Measurements from ENCODE around the gene B3GAT1.

The B3GAT1 gene

DNA sequence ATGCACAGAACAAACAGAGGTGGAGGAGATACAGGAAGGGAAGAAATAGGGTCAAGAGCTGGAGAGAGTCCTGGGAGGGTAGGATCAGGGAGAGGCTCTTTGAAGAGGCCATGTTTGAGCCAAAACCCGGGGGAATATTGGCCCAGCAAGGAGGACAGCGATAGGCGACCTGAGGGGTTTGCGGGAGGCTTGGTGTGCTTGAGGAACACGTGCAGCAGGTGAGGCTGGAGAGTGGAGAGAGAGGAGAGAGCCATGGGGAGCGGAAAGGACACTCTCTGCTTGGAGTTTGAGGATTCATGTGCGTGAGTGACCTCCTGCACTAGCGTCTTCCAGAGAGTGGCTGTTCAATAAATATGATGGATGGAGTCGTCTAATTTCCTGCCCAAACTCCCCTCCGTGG, 4.7 kb upstream of the B3GAT1 start:
- Histone ChIP-seq H3K9ac (ENCODE audit: low read length) (no peak overlapping the region), H3K27me3 (ENCODE audit: low read depth, low read length) (peaks cover 23% of the 10 kb centered on the region), H3K27ac (ENCODE audit: low read length) (no peak overlapping the region), H3K36me3 (replicated peaks; ENCODE audit: low read depth, low read length) (no peaks in the 10 kb centered on the region), H3K79me2 (ENCODE audit: low read length) (no peaks in the 10 kb centered on the region), H2AFZ (ENCODE audit: low read depth, low read length) (no peak overlapping the region), H3K9me3 (ENCODE audit: insufficient read depth, low read length) (no peaks in the 10 kb centered on the region), H3K4me2 (ENCODE audit: low read length) (no peak overlapping the region), H3K4me3 (ENCODE audit: low read length) (no peak overlapping the region), H4K20me1 (ENCODE audit: insufficient read depth, low read length) (no peaks in the 10 kb centered on the region), H3K4me1 (ENCODE audit: low read length) (no peaks in the 10 kb centered on the region)
- TF ChIP-seq EZH2phosphoT487 (IDR thresholded peaks at IDR 0.05; ENCODE audit: low read depth) = no peak
- TF ChIP-seq, protein P1, sequence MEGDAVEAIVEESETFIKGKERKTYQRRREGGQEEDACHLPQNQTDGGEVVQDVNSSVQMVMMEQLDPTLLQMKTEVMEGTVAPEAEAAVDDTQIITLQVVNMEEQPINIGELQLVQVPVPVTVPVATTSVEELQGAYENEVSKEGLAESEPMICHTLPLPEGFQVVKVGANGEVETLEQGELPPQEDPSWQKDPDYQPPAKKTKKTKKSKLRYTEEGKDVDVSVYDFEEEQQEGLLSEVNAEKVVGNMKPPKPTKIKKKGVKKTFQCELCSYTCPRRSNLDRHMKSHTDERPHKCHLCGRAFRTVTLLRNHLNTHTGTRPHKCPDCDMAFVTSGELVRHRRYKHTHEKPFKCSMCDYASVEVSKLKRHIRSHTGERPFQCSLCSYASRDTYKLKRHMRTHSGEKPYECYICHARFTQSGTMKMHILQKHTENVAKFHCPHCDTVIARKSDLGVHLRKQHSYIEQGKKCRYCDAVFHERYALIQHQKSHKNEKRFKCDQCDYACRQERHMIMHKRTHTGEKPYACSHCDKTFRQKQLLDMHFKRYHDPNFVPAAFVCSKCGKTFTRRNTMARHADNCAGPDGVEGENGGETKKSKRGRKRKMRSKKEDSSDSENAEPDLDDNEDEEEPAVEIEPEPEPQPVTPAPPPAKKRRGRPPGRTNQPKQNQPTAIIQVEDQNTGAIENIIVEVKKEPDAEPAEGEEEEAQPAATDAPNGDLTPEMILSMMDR (IDR thresholded peaks at IDR 0.05; ENCODE audit: low read depth, low read length) = no peak

DNA sequence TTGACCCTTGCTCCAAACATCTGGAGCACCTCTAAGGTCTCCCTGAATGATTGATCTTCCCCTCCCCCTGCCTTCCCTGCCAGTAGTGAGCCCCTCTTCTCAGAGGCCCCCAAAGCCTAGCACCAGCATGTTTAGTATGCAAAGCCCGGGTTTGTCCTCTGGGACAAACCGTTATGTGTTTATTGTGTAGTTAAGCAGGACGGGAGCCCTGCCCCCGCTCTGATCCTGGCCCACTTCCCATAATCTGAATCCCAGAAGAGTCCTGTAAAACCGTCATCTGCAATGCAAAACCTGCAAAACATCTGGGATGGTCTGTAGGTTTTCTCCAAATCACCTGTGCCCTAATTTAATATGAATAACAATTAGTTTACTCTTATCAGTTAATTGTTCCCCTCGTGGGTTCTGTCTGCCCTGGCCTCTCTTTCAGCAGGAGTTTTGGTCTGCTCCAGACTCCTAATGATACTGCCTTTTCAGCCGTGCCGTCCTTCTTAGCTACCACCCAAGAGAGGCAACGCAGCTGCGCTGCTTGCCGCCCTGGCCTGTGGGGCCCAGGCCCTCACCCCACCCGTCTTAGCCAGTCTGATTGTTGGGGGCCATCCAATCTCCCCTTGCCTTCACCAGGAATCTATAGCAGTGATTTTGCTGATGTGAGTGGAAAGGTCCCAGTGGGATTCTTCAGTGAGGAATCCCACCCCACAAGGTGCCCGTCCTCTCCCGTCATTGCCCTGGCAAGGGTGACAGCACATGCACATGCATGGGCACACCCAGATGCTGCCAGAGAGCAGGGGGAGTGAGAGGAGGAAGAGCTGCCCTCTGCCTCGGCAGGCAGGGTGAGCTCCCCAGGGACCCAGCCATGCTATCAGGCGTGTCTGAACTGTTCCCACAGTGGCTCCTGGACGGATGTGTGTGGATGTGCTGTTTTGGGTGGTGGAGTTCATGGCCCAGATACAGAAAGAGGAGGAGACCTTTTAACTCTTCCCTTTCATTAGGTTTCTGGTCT, 3.0 kb upstream of the B3GAT1 start:
- no peak overlapping the region for H3K9ac ChIP-seq (ENCODE audit: low read length)
- H3K9me3 ChIP-seq (ENCODE audit: insufficient read depth, low read length) = no peaks in the 10 kb centered on the region
- no peaks in the 10 kb centered on the region for H3K79me2 ChIP-seq (ENCODE audit: low read length)
- TF ChIP-seq, protein P1 (IDR thresholded peaks at IDR 0.05; ENCODE audit: low read depth, low read length) = no peak
- TF ChIP-seq EZH2phosphoT487 (IDR thresholded peaks at IDR 0.05; ENCODE audit: low read depth) = no peak
- H2AFZ ChIP-seq (ENCODE audit: low read depth, low read length) = no peak overlapping the region
- no peak overlapping the region for H3K27ac ChIP-seq (ENCODE audit: low read length)
- no peaks in the 10 kb centered on the region for H3K4me1 ChIP-seq (ENCODE audit: low read length)
- H4K20me1 ChIP-seq (ENCODE audit: insufficient read depth, low read length) = no peaks in the 10 kb centered on the region
- no peak overlapping the region for H3K4me2 ChIP-seq (ENCODE audit: low read length)
- peaks cover 23% of the 10 kb centered on the region for H3K27me3 ChIP-seq (ENCODE audit: low read depth, low read length)
- no peaks in the 10 kb centered on the region for H3K36me3 ChIP-seq (replicated peaks; ENCODE audit: low read depth, low read length)
- no peak overlapping the region for H3K4me3 ChIP-seq (ENCODE audit: low read length)

DNA sequence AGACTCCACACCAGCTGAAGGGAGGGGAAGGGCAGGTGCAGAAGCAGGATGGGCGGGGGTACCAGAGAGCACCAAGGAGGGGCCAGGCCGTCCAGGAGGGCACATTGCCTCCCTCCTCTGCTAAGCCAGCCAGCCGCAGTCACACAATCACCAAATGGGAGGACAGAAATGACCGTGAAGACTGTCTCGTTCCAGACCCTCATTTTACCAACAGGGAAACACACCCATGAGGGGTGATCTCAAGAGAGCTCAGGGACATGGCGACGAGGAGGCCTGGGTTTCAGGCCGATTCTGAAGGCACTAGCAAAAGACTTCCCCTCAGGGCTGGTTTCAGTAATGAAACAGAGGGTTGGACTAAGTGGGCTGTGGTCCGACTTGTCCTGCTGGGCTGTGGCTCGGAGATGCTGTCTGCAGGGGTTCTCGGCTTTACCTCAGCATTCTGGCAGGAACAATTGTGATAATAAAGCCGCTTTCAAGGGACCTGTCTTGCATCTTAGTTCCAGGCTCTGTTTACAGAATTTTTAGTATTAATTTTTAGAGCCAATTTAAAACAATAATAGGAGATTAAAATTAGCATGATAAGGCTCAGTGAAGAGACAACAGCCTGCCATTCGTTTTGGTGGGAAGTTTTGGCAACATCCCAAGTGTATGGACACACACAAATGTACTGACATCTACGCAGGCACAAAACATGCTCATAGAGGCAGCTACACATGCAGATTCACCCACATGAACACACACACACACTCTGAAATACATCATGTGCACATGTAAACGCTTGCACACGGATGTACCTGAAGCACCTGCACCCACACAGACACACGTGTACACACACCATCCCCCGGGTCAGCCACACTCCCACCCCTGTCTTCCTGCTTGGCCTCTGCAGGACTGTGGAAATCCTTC, 2.0 kb upstream of the B3GAT1 start:
- H3K27me3 ChIP-seq (ENCODE audit: low read depth, low read length) = peaks cover 23% of the 10 kb centered on the region

More for the DNA sequence above, 2.0 kb upstream of the B3GAT1 start:
- Histone ChIP-seq H2AFZ (ENCODE audit: low read depth, low read length) (no peak overlapping the region), H3K4me1 (ENCODE audit: low read length) (no peaks in the 10 kb centered on the region), H3K79me2 (ENCODE audit: low read length) (no peaks in the 10 kb centered on the region), H3K9ac (ENCODE audit: low read length) (no peak overlapping the region), H3K4me3 (ENCODE audit: low read length) (no peak overlapping the region), H3K36me3 (replicated peaks; ENCODE audit: low read depth, low read length) (no peaks in the 10 kb centered on the region), H4K20me1 (ENCODE audit: insufficient read depth, low read length) (no peaks in the 10 kb centered on the region), H3K9me3 (ENCODE audit: insufficient read depth, low read length) (no peaks in the 10 kb centered on the region), H3K27ac (ENCODE audit: low read length) (no peak overlapping the region), H3K4me2 (ENCODE audit: low read length) (no peak overlapping the region)
- TF ChIP-seq, protein P1 (IDR thresholded peaks at IDR 0.05; ENCODE audit: low read depth, low read length) = no peak
- TF ChIP-seq EZH2phosphoT487 (IDR thresholded peaks at IDR 0.05; ENCODE audit: low read depth) = no peak

Data from OCI-LY3 (cell line).